Aorta (tissue), 5 donors: Measurements from ENCODE around the gene SPEF2. TPM values are rescaled to one million over a fixed set of nuclear protein-coding genes. Genes with fewer than 3 reads are reported as not detected.
"Not testable (repeated sequence)": the region's sequence is repeated elsewhere in the genome, so short reads cannot be mapped to it uniquely, and the experiment has no call there.

Experiments
- ATAC-seq: fragments of 200-7000 bp; cut with Tn5 transposase; one replicate; pipeline ENCODE4 v1.9.1; 2022; ENCODE audit warnings: moderate library complexity; ENCODE audit not compliant: low FRiP score
- DNase-seq, 2 donors: peaks; one replicate each; pipeline ENCODE4 v3.0.0-alpha.2; 2020
- H3K27ac ChIP-seq, 2 donors: one replicate each; pipeline ENCODE4 v1.5.1; 2013; ENCODE audit warnings: low read length in 2 of 2, mild to moderate bottlenecking in 2 of 2, moderate library complexity in 2 of 2, control low read depth in 1 of 2, inconsistent platforms in 1 of 2, low read depth in 1 of 2
- H3K27me3 ChIP-seq, 2 donors: one replicate each; pipeline ENCODE4 v1.6.1; 2013; ENCODE audit warnings: control low read depth in 1 of 2, low read length in 1 of 2, mild to moderate bottlenecking in 1 of 2, moderate library complexity in 1 of 2; ENCODE audit not compliant: insufficient read depth in 2 of 2, control insufficient read depth in 1 of 2
- H3K36me3 ChIP-seq, 2 donors: one replicate each; pipeline ENCODE4 v1.6.1; 2013; ENCODE audit warnings: control low read depth in 1 of 2, low read length in 1 of 2, mild to moderate bottlenecking in 1 of 2; ENCODE audit not compliant: insufficient read depth in 2 of 2, control insufficient read depth in 1 of 2
- H3K4me1 ChIP-seq, 2 donors: one replicate each; pipeline ENCODE4 v1.6.1; 2013; ENCODE audit warnings: low read length in 2 of 2, control low read depth in 1 of 2, mild to moderate bottlenecking in 1 of 2, moderate library complexity in 1 of 2; ENCODE audit not compliant: insufficient read depth in 2 of 2, control insufficient read depth in 1 of 2
- H3K4me3 ChIP-seq, 2 donors: one replicate each; pipeline ENCODE4 v1.5.1; 2013; ENCODE audit warnings: low read length in 2 of 2, control low read depth in 1 of 2, mild to moderate bottlenecking in 1 of 2
- H3K9me3 ChIP-seq: one replicate; pipeline ENCODE4 v1.6.1; 2013; ENCODE audit warnings: mild to moderate bottlenecking, low read length; ENCODE audit not compliant: control insufficient read depth
- WGBS, 2 donors: extraction: QIAGEN DNeasy Blood & Tissue Kit; methylation state at CpG; one replicate each; pipeline ENCODE4 v1.1.7; 2013; 5-methylcytosine and 5-hydroxymethylcytosine counted together
- intact Hi-C, 2 donors: fragments of 100-400 bp; cut with DNase I; formaldehyde crosslinking; loops; one replicate each; pipeline versions ENCODE4 v1.14.2 to v1.15.0; 2022
- polyA plus RNA-seq, 2 donors: library from polyadenylated mRNA; stranded (reverse); fragments of 200-250 nt; gene quantifications; one replicate each; pipeline ENCODE4 v1.2.3, GENCODE V29; 2013
- total RNA-seq, 2 donors: library from RNA; stranded (reverse); fragmentation: NEBNext Ultra II Directional; extraction: Animal tissue kit (Norgen Biotek cat#: 25700); gene quantifications; one replicate each; pipeline ENCODE4 v1.2.1, GENCODE V29; 2021
- donor health status: healthy with polysubstance abuse.
- donor health status: Bipolar disorder and iron deficiency.
- donor health status: DM: no; HTN: no; CAD: no.
- donor health status: DM: no; HTN: no; CAD: no.
- donor health status: DM: yes; HTN: yes; CAD: no.

Gene SPEF2
- total and polyA plus RNA-seq, 4 donors: 1.0 to 10.9 (median 4.7) TPM

- intact Hi-C loops: no loop called here
- no peaks in the 10 kb centered on the region for H3K27me3 ChIP-seq
- no peaks in the 10 kb centered on the region for H3K36me3 ChIP-seq
- 61 to 62% methylated on average over 4 of the region's 4 CpGs for WGBS, 2 donors
- DNase-seq: no peak
- no peak overlapping the region for H3K4me3 ChIP-seq
- H3K27ac ChIP-seq: no peak overlapping the region
- H3K9me3 ChIP-seq: no peaks in the 10 kb centered on the region
- H3K4me1 ChIP-seq: no peaks in the 10 kb centered on the region
- ATAC-seq: no peak
Observed at GRCh38 chr5:35665096-35665495, 47.4 kb downstream of the SPEF2 start.

GRCh38 chr5:35668319-35668718 is 50.7 kb downstream of the SPEF2 start:
- 84 to 85% methylated on average over 2 of the region's 2 CpGs for WGBS, 2 donors

GRCh38 chr5:35668794-35669193 is 51.1 kb downstream of the SPEF2 start:
- no peaks in the 10 kb centered on the region for H3K4me1 ChIP-seq
- no peaks in the 10 kb centered on the region for H3K36me3 ChIP-seq
- WGBS, 2 donors: 82 to 100% methylated on average over 2 of the region's 2 CpGs
- DNase-seq (no peak), ATAC-seq (no peak)
- H3K9me3 ChIP-seq: no peaks in the 10 kb centered on the region
- no peak overlapping the region for H3K27ac ChIP-seq
- H3K27me3 ChIP-seq: no peaks in the 10 kb centered on the region
- no peak overlapping the region for H3K4me3 ChIP-seq
- intact Hi-C loops: no loop called here

More at GRCh38 chr5:35668319-35668718, 50.7 kb downstream of the SPEF2 start:
- DNase-seq: no peak
- H3K27ac ChIP-seq: no peak overlapping the region
- ATAC-seq: no peak
- H3K4me3 ChIP-seq: no peak overlapping the region
- H3K36me3 ChIP-seq: no peaks in the 10 kb centered on the region
- H3K9me3 ChIP-seq: no peaks in the 10 kb centered on the region
- no peaks in the 10 kb centered on the region for H3K4me1 ChIP-seq
- H3K27me3 ChIP-seq: no peaks in the 10 kb centered on the region
- intact Hi-C loops: no loop called here

- ATAC-seq: no peak
- WGBS, 2 donors: 47 to 61% methylated on average over 5 of the region's 5 CpGs
- Histone ChIP-seq H3K4me3 (no peak overlapping the region), H3K27ac (no peak overlapping the region), H3K36me3 (no peaks in the 10 kb centered on the region), H3K4me1 (no peaks in the 10 kb centered on the region), H3K9me3 (no peaks in the 10 kb centered on the region), H3K27me3 (no peaks in the 10 kb centered on the region)
- intact Hi-C loops: no loop called here
- DNase-seq: no peak
Observed at GRCh38 chr5:35671541-35672295, 54.1 kb downstream of the SPEF2 start.

- H3K27me3 ChIP-seq, H3K9me3 ChIP-seq, ATAC-seq, H3K27ac ChIP-seq, H3K36me3 ChIP-seq, DNase-seq, H3K4me3 ChIP-seq, intact Hi-C loops, H3K4me1 ChIP-seq: not testable (repeated sequence)
- 53 to 64% methylated on average over 1 of the region's 1 CpG for WGBS, 2 donors
Observed at GRCh38 chr5:35672296-35672655, 54.6 kb downstream of the SPEF2 start.

- no peaks in the 10 kb centered on the region for H3K9me3 ChIP-seq
- no peaks in the 10 kb centered on the region for H3K36me3 ChIP-seq
- H3K4me1 ChIP-seq: no peaks in the 10 kb centered on the region
- no peaks in the 10 kb centered on the region for H3K27me3 ChIP-seq
- no peak overlapping the region for H3K4me3 ChIP-seq
- 59 to 61% methylated on average over 1 of the region's 1 CpG for WGBS, 2 donors
- H3K27ac ChIP-seq: no peak overlapping the region
- intact Hi-C loops: no loop called here
- no peak for ATAC-seq
- no peak for DNase-seq
Observed at GRCh38 chr5:35672995-35673394, 55.3 kb downstream of the SPEF2 start.

GRCh38 chr5:35674049-35674448 is 56.4 kb downstream of the SPEF2 start:
- Histone ChIP-seq H3K9me3 (no peaks in the 10 kb centered on the region), H3K4me1 (no peaks in the 10 kb centered on the region), H3K27ac (no peak overlapping the region), H3K27me3 (no peaks in the 10 kb centered on the region), H3K36me3 (no peaks in the 10 kb centered on the region), H3K4me3 (no peak overlapping the region)
- intact Hi-C loops: no loop called here
- WGBS, 2 donors: 81 to 86% methylated on average over 2 of the region's 2 CpGs
- ATAC-seq: no peak
- DNase-seq: no peak

- ATAC-seq: no peak
- Histone ChIP-seq H3K4me3 (no peak overlapping the region), H3K36me3 (no peaks in the 10 kb centered on the region), H3K4me1 (no peaks in the 10 kb centered on the region), H3K27ac (no peak overlapping the region), H3K27me3 (no peaks in the 10 kb centered on the region), H3K9me3 (no peaks in the 10 kb centered on the region)
- WGBS, 2 donors: 92 to 95% methylated on average over 12 of the region's 12 CpGs
- intact Hi-C loops: no loop called here
- DNase-seq: no peak
Observed at GRCh38 chr5:35675392-35675791, 57.7 kb downstream of the SPEF2 start.

GRCh38 chr5:35677878-35678277 is 60.2 kb downstream of the SPEF2 start:
- intact Hi-C loops: no loop called here
- DNase-seq (no peak), ATAC-seq (no peak)
- no peaks in the 10 kb centered on the region for H3K9me3 ChIP-seq
- H3K27ac ChIP-seq: no peak overlapping the region
- 85 to 89% methylated on average over 5 of the region's 5 CpGs for WGBS, 2 donors
- H3K36me3 ChIP-seq: no peaks in the 10 kb centered on the region
- no peak overlapping the region for H3K4me3 ChIP-seq
- no peaks in the 10 kb centered on the region for H3K27me3 ChIP-seq
- H3K4me1 ChIP-seq: no peaks in the 10 kb centered on the region
